H1 (cell line): ENCODE data around the gene ZNF836. TPM values are rescaled to one million over a fixed set of nuclear protein-coding genes. Genes with fewer than 3 reads are reported as not detected.

ENCODE experiments used
- ASH2L ChIP-seq: fragments of 200-600, 300-600 bp; sonication (generic); IDR thresholded peaks from one replicate; pipeline ENCODE4 v1.7.1; 2017; ENCODE audit warnings: low read length
- BACH1 ChIP-seq: IDR thresholded peaks from 2 replicates; pipeline ENCODE4 v1.6.1; 2012; ENCODE audit warnings: low read length, improper control_type of control experiment
- RAD21 ChIP-seq, 2 experiments: IDR thresholded peaks in 1 of 2; conservative IDR thresholded peaks in 1 of 2; 2 replicates each; pipeline ENCODE4 v1.6.1; 2011; ENCODE audit warnings: low read depth in 2 of 2, low read length in 2 of 2, improper control_type of control experiment in 1 of 2, inconsistent platforms in 1 of 2, mild to moderate bottlenecking in 1 of 2, moderate library complexity in 1 of 2
- RFX5 ChIP-seq: IDR thresholded peaks from 2 replicates; pipeline ENCODE4 v1.6.1; 2011; ENCODE audit warnings: low read depth, low read length, improper control_type of control experiment, borderline replicate concordance
- SRF ChIP-seq: IDR thresholded peaks from 2 replicates; pipeline ENCODE4 v1.6.1; 2011; ENCODE audit warnings: mild to moderate bottlenecking, low read depth, low read length, moderate library complexity
- TAF7 ChIP-seq: optimal IDR thresholded peaks from 2 replicates; pipeline ENCODE3; 2011; ENCODE audit warnings: low read depth, mild to moderate bottlenecking, inconsistent platforms, low read length, moderate library complexity, borderline replicate concordance
- polyA plus RNA-seq, 7 experiments: library from polyadenylated mRNA; depleted of rRNA in 3 of 7; stranded (reverse) in 5 of 7; unstranded in 2 of 7; fragments of >200 nt in 5 of 7; fragments of 200-250 nt in 2 of 7; gene quantifications; 1 replicate in 5 of 7; 2 replicates in 1 of 7; 4 replicates in 1 of 7; pipeline versions ENCODE4 v1.2.1 to v1.2.3, GENCODE V29; 2011 to 2013; ENCODE audit warnings: missing spikeins in 2 of 7, mixed read lengths in 2 of 7
- total RNA-seq: library from RNA; stranded (reverse); fragmentation: NEBNext Ultra II Directional; extraction: Animal tissue kit (Norgen Biotek cat#: 25700); gene quantifications from 2 replicates; pipeline ENCODE4 v1.2.1, GENCODE V29; 2021
- TF ChIP-seq, protein P1 (sequence below): fragments of 300-600 bp; sonication (generic); IDR thresholded peaks from 2 replicates; pipeline ENCODE4 v1.7.1; 2012; ENCODE audit warnings: low read length, moderate library complexity, mild to moderate bottlenecking, inconsistent platforms; ENCODE audit not compliant: insufficient replicate concordance
- TF ChIP-seq, protein P2 (sequence below): IDR thresholded peaks from 2 replicates; pipeline ENCODE4 v1.6.1; 2012; ENCODE audit warnings: low read length, inconsistent platforms

ZNF836 gene
- total and polyA plus RNA-seq, 2 of the 8 experiments (the other 6 are each of a cell fraction or from before 2014, with no cell fraction given): 5.6 to 27.2 TPM

DNA sequence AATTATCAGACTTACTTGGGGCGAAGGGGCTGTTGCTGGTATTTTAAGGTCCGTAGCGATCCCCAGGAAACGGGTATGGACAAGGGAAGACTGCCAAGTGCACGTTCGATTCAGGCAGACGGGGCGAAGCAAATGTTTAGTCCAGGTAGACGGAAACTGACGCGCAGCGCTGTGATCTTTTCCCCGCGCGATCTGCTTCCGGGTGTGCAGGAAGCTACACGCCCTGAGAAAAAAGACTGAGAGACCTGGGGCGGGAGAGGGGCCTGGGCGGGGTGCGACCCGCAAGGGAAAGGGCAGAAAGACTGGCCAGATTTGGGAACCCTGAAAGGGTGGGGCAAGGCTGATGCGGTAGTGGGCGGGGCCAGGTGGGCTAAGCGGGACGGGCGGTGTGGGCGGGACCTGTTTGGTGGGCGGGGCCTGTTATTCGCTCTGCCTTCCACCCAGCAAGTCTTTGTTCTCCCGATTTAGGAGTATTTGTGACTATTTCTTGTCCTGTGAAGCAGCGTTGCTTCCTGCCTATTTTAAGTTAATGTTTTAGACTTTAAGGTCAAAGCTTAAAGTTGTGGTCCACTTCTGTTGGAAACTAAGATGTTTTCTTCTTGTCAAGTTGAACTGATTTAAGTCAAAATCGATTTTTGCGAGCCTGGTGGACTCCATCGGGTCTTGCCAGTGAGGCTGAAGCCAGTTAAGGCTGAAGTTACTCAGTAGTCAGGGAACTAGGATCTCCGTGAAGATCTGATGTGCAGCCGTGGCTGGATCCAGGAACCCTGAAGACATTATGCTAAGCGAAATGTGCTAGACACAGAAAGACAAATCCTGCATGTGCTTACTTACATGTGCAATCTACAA is at the start of gene ZNF836 (continued):
- TF ChIP-seq SRF (no peak), BACH1 (no peak), TAF7 (no peak), RFX5 (no peak), ASH2L (peak; percentile 50), RAD21 (IDR thresholded peaks at IDR 0.05 in 1 of 2, conservative IDR thresholded peaks at IDR 0.05 in 1 of 2; ENCODE audit: low read depth in 2 of 2, low read length in 2 of 2) (no peak)
- TF ChIP-seq, protein P1, sequence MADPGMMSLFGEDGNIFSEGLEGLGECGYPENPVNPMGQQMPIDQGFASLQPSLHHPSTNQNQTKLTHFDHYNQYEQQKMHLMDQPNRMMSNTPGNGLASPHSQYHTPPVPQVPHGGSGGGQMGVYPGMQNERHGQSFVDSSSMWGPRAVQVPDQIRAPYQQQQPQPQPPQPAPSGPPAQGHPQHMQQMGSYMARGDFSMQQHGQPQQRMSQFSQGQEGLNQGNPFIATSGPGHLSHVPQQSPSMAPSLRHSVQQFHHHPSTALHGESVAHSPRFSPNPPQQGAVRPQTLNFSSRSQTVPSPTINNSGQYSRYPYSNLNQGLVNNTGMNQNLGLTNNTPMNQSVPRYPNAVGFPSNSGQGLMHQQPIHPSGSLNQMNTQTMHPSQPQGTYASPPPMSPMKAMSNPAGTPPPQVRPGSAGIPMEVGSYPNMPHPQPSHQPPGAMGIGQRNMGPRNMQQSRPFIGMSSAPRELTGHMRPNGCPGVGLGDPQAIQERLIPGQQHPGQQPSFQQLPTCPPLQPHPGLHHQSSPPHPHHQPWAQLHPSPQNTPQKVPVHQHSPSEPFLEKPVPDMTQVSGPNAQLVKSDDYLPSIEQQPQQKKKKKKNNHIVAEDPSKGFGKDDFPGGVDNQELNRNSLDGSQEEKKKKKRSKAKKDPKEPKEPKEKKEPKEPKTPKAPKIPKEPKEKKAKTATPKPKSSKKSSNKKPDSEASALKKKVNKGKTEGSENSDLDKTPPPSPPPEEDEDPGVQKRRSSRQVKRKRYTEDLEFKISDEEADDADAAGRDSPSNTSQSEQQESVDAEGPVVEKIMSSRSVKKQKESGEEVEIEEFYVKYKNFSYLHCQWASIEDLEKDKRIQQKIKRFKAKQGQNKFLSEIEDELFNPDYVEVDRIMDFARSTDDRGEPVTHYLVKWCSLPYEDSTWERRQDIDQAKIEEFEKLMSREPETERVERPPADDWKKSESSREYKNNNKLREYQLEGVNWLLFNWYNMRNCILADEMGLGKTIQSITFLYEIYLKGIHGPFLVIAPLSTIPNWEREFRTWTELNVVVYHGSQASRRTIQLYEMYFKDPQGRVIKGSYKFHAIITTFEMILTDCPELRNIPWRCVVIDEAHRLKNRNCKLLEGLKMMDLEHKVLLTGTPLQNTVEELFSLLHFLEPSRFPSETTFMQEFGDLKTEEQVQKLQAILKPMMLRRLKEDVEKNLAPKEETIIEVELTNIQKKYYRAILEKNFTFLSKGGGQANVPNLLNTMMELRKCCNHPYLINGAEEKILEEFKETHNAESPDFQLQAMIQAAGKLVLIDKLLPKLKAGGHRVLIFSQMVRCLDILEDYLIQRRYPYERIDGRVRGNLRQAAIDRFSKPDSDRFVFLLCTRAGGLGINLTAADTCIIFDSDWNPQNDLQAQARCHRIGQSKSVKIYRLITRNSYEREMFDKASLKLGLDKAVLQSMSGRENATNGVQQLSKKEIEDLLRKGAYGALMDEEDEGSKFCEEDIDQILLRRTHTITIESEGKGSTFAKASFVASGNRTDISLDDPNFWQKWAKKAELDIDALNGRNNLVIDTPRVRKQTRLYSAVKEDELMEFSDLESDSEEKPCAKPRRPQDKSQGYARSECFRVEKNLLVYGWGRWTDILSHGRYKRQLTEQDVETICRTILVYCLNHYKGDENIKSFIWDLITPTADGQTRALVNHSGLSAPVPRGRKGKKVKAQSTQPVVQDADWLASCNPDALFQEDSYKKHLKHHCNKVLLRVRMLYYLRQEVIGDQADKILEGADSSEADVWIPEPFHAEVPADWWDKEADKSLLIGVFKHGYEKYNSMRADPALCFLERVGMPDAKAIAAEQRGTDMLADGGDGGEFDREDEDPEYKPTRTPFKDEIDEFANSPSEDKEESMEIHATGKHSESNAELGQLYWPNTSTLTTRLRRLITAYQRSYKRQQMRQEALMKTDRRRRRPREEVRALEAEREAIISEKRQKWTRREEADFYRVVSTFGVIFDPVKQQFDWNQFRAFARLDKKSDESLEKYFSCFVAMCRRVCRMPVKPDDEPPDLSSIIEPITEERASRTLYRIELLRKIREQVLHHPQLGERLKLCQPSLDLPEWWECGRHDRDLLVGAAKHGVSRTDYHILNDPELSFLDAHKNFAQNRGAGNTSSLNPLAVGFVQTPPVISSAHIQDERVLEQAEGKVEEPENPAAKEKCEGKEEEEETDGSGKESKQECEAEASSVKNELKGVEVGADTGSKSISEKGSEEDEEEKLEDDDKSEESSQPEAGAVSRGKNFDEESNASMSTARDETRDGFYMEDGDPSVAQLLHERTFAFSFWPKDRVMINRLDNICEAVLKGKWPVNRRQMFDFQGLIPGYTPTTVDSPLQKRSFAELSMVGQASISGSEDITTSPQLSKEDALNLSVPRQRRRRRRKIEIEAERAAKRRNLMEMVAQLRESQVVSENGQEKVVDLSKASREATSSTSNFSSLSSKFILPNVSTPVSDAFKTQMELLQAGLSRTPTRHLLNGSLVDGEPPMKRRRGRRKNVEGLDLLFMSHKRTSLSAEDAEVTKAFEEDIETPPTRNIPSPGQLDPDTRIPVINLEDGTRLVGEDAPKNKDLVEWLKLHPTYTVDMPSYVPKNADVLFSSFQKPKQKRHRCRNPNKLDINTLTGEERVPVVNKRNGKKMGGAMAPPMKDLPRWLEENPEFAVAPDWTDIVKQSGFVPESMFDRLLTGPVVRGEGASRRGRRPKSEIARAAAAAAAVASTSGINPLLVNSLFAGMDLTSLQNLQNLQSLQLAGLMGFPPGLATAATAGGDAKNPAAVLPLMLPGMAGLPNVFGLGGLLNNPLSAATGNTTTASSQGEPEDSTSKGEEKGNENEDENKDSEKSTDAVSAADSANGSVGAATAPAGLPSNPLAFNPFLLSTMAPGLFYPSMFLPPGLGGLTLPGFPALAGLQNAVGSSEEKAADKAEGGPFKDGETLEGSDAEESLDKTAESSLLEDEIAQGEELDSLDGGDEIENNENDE: no peak
- TF ChIP-seq, protein P2, sequence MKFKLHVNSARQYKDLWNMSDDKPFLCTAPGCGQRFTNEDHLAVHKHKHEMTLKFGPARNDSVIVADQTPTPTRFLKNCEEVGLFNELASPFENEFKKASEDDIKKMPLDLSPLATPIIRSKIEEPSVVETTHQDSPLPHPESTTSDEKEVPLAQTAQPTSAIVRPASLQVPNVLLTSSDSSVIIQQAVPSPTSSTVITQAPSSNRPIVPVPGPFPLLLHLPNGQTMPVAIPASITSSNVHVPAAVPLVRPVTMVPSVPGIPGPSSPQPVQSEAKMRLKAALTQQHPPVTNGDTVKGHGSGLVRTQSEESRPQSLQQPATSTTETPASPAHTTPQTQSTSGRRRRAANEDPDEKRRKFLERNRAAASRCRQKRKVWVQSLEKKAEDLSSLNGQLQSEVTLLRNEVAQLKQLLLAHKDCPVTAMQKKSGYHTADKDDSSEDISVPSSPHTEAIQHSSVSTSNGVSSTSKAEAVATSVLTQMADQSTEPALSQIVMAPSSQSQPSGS: no peak
- TF ChIP-seq, all 59 proteins: peak for 7
